Endothelial cell (in vitro differentiated cells): Measurements from ENCODE around the gene PHACTR2. TPM values are rescaled to one million over a fixed set of nuclear protein-coding genes. Genes with fewer than 3 reads are reported as not detected.
"Not testable (repeated sequence)": the region's sequence is repeated elsewhere in the genome, so short reads cannot be mapped to it uniquely, and the experiment has no call there.

Source experiments
- DNase-seq: peaks from one replicate; pipeline ENCODE4 v3.0.0; 2021; ENCODE audit warnings: low spot score
- H3K27ac Mint-ChIP-seq: one replicate; pipeline ENCODE4 v1.8.0; 2021; ENCODE audit warnings: mixed read lengths, inconsistent platforms; ENCODE audit not compliant: unreplicated experiment
- H3K27me3 Mint-ChIP-seq: one replicate; pipeline ENCODE4 v1.8.0; 2021; ENCODE audit warnings: mild to moderate bottlenecking, moderate library complexity, mixed read lengths, inconsistent platforms; ENCODE audit not compliant: unreplicated experiment
- H3K36me3 Mint-ChIP-seq: one replicate; pipeline ENCODE4 v1.8.0; 2021; ENCODE audit warnings: mild to moderate bottlenecking, low read depth, mixed read lengths, inconsistent platforms; ENCODE audit not compliant: unreplicated experiment
- H3K4me1 Mint-ChIP-seq: one replicate; pipeline ENCODE4 v1.8.0; 2021; ENCODE audit warnings: mild to moderate bottlenecking, mixed read lengths, inconsistent platforms; ENCODE audit not compliant: unreplicated experiment
- H3K4me3 Mint-ChIP-seq: one replicate; pipeline ENCODE4 v1.8.0; 2021; ENCODE audit warnings: mild to moderate bottlenecking, mixed read lengths, inconsistent platforms; ENCODE audit not compliant: unreplicated experiment
- H3K9me3 Mint-ChIP-seq: one replicate; pipeline ENCODE4 v1.8.0; 2021; ENCODE audit warnings: mixed read lengths, inconsistent platforms; ENCODE audit not compliant: unreplicated experiment
- total RNA-seq: library from RNA; stranded (reverse); fragmentation: NEBNext Ultra II Directional; extraction: Animal tissue kit (Norgen Biotek cat#: 25700); gene quantifications from one replicate; pipeline ENCODE4 v1.2.1, GENCODE V29; 2021; ENCODE audit not compliant: unreplicated experiment
- TF ChIP-seq, protein P1 (sequence below): fragments of 200-600 bp; sonication (generic); IDR thresholded peaks from one replicate; pipeline ENCODE4 v1.5.0; 2021; ENCODE audit warnings: antibody characterized with exemption; ENCODE audit not compliant: unreplicated experiment

Gene PHACTR2
- total RNA-seq, 1 donor from 2014 or later = 181 TPM

- Mint-ChIP-seq H3K4me3 (peak within 1 kb of the TSS; percentile 96), H3K27ac (peak within 1 kb of the TSS; percentile 98), H3K9me3 (no peaks in the 10 kb centered on the region), H3K27me3 (peaks cover 13% of the 10 kb centered on the region), H3K36me3 (peaks cover 20% of the 10 kb centered on the region), H3K4me1 (peaks cover 15% of the 10 kb centered on the region)
- TF ChIP-seq, protein P1, sequence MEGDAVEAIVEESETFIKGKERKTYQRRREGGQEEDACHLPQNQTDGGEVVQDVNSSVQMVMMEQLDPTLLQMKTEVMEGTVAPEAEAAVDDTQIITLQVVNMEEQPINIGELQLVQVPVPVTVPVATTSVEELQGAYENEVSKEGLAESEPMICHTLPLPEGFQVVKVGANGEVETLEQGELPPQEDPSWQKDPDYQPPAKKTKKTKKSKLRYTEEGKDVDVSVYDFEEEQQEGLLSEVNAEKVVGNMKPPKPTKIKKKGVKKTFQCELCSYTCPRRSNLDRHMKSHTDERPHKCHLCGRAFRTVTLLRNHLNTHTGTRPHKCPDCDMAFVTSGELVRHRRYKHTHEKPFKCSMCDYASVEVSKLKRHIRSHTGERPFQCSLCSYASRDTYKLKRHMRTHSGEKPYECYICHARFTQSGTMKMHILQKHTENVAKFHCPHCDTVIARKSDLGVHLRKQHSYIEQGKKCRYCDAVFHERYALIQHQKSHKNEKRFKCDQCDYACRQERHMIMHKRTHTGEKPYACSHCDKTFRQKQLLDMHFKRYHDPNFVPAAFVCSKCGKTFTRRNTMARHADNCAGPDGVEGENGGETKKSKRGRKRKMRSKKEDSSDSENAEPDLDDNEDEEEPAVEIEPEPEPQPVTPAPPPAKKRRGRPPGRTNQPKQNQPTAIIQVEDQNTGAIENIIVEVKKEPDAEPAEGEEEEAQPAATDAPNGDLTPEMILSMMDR = no peak
- peak; percentile 94 for DNase-seq
Observed at GRCh38 chr6:143842902-143843676, 165.3 kb downstream of the PHACTR2 start, which contains the start of gene LTV1. TSS of gene LTV1 (plus strand) at chr6:143843338. CDS start at chr6:143843478, 140 bp downstream.

GRCh38 chr6:143843677-143843999 is 165.9 kb downstream of the PHACTR2 start:
- no peak for DNase-seq
- Mint-ChIP-seq H3K27me3 (peaks cover 11% of the 10 kb centered on the region), H3K9me3 (no peaks in the 10 kb centered on the region), H3K27ac (peak overlapping the region; percentile 98), H3K4me1 (peaks cover 15% of the 10 kb centered on the region), H3K4me3 (peak overlapping the region; percentile 96), H3K36me3 (peaks cover 24% of the 10 kb centered on the region)
- TF ChIP-seq, protein P1 = no peak

GRCh38 chr6:143844006-143844405 is 166.2 kb downstream of the PHACTR2 start:
- Mint-ChIP-seq H3K4me3 (peak overlapping the region; percentile 96), H3K27ac (peak overlapping the region; percentile 98), H3K9me3 (no peaks in the 10 kb centered on the region), H3K27me3 (peaks cover 10% of the 10 kb centered on the region), H3K36me3 (peaks cover 27% of the 10 kb centered on the region), H3K4me1 (peaks cover 15% of the 10 kb centered on the region)
- TF ChIP-seq, protein P1 = no peak
- DNase-seq = no peak

- TF ChIP-seq, protein P1 = no peak
- Mint-ChIP-seq H3K36me3 (peaks cover 35% of the 10 kb centered on the region), H3K27me3 (peaks cover 10% of the 10 kb centered on the region), H3K4me1 (peaks cover 15% of the 10 kb centered on the region), H3K27ac (no peak overlapping the region), H3K4me3 (no peak overlapping the region), H3K9me3 (no peaks in the 10 kb centered on the region)
- DNase-seq = no peak
Observed at GRCh38 chr6:143845033-143845432, 167.3 kb downstream of the PHACTR2 start.

DNA sequence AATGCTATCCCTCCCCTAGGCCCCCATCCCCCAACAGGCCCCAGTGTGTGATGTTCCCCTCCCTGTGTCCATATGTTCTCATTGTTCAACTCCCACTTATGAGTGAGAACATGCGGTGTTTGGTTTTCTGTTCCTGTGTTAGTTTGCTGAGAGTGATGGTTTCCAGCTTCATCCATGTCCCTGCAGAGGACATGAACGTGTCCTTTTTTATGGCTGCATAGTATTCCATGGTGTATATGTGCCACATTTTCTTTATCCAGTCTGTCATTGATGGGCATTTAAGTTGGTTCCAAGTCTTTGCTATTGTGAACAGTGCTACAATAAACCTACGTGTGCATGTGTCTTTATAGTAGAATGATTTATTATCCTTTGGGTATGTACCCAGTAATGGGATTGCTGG is 173.9 kb downstream of the PHACTR2 start:
- not testable (repeated sequence) for H3K4me1 Mint-ChIP-seq, DNase-seq, H3K27me3 Mint-ChIP-seq, H3K27ac Mint-ChIP-seq, H3K9me3 Mint-ChIP-seq
- Mint-ChIP-seq H3K4me3 (peak overlapping the region; percentile 18), H3K36me3 (peaks cover 86% of the 10 kb centered on the region)

GRCh38 chr6:143855057-143855456 is 177.3 kb downstream of the PHACTR2 start:
- H3K27me3 Mint-ChIP-seq, H3K4me3 Mint-ChIP-seq, H3K27ac Mint-ChIP-seq, H3K4me1 Mint-ChIP-seq, H3K9me3 Mint-ChIP-seq, DNase-seq: not testable (repeated sequence)
- H3K36me3 Mint-ChIP-seq = peaks cover 75% of the 10 kb centered on the region

DNA sequence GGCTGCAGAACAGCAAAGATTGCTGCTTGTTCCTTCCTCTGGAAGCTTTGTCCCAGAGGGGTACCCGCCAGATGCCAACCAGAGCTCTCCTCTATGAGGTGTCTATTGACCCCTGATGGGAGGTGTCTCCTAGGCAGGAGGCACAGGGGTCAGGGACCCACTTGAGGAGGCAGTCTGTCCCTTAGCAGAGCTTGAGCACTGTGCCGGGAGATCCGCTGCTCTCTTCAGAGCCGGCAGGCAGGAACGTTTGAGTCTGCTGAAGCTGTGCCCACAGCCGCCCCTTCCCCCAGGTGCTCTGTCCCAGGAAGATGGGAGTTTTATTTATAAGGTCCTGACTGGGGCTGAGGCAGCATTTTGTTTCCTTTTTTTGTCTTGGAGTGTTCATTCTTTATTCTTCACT is 179.0 kb downstream of the PHACTR2 start:
- H3K27ac Mint-ChIP-seq, H3K9me3 Mint-ChIP-seq, DNase-seq, H3K4me1 Mint-ChIP-seq, H3K4me3 Mint-ChIP-seq, H3K27me3 Mint-ChIP-seq: not testable (repeated sequence)
- peaks cover 66% of the 10 kb centered on the region for H3K36me3 Mint-ChIP-seq
